ENCODE measurements around the gene WIPF3.

Gene WIPF3

DNA sequence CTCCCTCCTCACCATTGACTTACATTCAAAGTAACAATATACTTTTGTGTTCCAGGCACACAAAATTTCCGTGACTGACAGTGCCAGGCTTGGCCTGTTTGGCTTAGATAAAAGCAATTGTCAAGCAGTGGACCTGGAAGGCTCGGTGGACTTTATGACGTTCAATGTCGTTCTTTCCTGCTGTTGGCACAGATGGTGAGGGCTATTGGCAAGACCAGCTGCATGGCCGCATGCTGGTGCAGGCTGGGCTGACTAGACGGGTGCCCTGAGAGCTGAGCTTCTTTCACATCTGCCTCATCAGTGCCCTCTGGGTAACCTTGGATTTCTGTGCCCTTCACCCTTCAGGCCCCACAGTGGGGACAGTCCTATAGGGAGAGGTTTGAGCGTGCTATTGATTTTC is 45.2 kb downstream of the WIPF3 start:
- no peak for DNase-seq

GRCh38 chr7:29852457-29852856 is 46.1 kb downstream of the WIPF3 start:
- no peak for DNase-seq

DNA sequence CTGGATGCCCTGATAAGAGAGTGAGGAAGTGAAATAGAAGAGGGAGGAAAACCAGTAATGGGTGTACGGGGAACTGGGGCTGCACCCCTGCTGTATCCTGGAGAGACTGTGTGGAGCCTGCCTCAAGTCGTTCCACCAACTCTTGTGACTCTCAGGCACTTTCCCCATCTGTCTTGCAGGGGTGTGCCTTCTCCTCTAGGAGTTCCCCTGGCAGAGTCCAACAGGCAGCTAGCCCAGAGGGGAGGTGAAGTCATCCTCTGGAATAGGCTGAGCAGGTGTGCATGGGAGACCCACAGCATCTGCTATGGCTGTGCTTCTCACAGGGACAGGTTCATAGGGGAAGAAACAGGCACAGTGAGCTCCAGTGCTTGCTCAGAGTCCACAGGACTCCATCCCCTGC is 46.8 kb downstream of the WIPF3 start:
- no peak for DNase-seq

DNA sequence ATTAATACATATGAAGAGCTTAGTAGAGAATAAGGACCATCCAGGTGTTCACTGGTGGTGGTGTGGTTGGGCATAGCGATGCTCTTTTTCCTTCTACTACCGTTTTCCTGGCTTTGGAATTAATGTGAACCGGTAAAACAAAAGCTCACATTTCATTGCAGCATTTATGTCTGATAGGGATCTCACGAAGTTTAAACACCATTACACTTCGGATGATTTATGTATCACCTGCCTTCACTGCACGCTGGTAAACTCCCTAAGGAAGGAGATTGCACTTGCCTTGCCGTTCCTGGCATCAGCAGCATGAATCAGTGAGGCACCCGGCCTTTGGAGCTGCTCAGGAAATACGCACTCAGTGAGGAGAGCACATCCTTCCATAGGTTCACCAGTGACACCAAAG is 47.5 kb downstream of the WIPF3 start:
- no peak for DNase-seq

- DNase-seq, result peak; percentile 73
Measured at GRCh38 chr7:29854257-29854938, 48.1 kb downstream of the WIPF3 start.

GRCh38 chr7:29857654-29858053 is 51.3 kb downstream of the WIPF3 start:
- DNase-seq, result no peak

- no peak for DNase-seq
Measured at GRCh38 chr7:29858191-29858951, 52.1 kb downstream of the WIPF3 start.

DNA sequence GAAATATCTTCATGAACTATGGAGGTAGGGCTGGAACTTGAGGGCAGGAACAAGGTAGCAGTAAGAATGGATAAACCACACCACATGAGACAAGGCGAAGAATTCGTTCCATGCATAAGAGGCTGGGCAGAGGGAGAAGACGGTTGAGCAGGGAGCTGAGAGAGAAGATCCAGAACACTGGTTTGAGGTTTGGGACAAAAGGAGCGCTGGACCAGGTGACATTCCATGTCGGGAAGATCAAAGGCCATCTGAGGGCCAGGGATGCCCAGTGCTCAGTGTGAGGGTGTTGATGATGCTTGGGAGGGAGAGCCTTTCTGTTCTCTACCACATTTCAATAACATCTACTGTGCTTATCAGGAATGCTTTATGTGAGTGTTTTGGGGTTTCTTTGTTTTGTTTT is 52.8 kb downstream of the WIPF3 start:
- DNase-seq, result no peak

DNA sequence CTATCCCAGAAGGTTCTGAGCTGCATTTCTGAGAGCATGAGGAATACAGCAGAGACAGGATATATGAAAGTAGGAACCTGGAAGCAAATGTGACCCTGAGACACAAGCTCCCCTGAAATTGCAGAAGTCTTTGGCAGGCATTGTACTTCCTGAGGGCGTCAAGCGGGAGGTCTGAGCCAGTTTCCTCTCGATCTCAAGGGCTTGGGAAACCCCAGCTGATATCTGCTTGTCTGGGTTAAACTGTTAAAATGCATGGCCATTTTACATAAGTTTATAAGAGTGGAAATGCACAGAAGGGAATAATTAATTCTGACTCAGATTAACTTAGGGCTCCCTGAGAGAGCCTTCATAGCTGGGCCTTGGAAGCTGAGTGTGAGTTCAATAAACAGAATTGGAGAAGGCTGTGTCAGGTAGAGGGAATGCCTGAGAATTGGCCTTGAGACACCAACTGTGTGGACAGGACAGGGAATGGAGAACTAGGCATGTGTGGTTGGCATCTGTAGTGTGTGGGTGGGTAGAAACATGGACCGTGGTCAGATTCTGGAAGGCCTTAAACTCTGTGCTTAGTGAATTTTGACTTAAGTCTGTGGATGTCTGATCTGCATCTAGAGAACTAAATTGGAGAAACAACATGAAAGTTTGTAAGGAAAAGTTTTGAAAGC is 53.3 kb downstream of the WIPF3 start:
- DNase-seq, result no peak

DNA sequence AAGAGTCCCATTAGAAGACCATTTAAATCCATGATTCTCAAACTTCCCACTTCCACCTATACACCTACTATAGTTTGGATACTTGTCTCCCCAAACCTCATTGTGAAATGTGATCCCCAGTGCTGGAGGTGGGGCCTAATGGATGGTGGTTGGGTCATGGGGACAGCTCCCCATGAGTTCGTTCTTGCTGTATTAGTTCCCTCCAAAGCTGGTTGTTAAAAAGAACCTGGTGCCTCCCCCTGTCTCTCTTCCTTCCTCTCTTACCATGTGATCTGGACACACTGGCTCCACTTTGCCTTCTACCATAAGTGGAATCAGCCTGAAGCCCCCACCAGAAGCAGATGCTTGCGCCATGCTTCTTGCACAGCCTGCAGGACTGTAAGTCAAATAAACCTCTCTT is 53.9 kb downstream of the WIPF3 start:
- no peak for DNase-seq

- DNase-seq, result no peak
Measured at GRCh38 chr7:29861884-29862283, 55.6 kb downstream of the WIPF3 start.

GRCh38 chr7:29864656-29865055 is 58.3 kb downstream of the WIPF3 start:
- no peak for DNase-seq

DNA sequence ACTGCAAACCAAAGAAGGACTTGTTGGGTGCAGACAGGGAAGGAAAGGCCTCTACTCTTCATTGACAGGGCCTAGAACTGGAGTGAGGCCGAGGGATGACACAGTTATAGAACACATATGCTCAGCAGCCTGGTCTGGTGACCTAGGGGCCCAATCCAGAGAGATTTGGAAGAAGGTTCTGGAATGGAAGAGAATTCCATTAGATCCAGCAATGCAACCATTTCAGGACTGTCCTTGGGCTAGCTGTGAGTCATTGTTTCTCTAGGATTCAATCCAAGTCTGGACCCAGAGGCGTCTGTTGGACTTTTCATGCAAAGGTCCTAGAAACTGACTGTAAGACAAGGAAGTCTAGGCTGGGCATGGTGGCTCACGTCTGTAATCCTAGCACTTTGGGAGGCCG is 59.2 kb downstream of the WIPF3 start:
- no peak for DNase-seq

DNA sequence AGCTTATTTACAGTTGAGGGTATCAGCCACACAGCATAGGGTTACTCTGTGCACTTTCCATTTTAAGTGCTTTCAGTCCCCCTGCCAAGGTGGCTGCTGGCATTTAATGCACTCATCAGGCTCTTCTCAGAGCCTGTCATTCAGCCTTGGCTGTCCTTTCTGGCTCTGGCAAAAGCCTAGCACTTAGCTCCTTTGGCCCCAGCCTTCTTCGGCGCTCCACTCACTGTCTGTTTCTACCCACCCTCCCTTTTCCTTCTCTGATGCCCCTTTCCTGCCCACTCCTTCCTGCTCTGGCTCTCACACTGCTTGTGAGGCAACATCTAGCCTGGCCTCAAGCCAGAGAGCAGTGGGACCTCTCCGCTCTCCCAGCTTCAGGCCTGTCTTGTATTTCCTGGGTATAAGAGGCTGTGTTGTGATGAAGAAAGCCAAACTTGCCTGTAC is 60.2 kb downstream of the WIPF3 start:
- DNase-seq, result no peak

- DNase-seq, result no peak
Measured at GRCh38 chr7:29871787-29872398, 65.6 kb downstream of the WIPF3 start.

GRCh38 chr7:29873644-29874294 is 67.5 kb downstream of the WIPF3 start:
- no peak for DNase-seq

- no peak for DNase-seq
Measured at GRCh38 chr7:29875741-29876140, 69.4 kb downstream of the WIPF3 start.

GRCh38 chr7:29877196-29877595 is 70.9 kb downstream of the WIPF3 start:
- DNase-seq, result no peak

DNA sequence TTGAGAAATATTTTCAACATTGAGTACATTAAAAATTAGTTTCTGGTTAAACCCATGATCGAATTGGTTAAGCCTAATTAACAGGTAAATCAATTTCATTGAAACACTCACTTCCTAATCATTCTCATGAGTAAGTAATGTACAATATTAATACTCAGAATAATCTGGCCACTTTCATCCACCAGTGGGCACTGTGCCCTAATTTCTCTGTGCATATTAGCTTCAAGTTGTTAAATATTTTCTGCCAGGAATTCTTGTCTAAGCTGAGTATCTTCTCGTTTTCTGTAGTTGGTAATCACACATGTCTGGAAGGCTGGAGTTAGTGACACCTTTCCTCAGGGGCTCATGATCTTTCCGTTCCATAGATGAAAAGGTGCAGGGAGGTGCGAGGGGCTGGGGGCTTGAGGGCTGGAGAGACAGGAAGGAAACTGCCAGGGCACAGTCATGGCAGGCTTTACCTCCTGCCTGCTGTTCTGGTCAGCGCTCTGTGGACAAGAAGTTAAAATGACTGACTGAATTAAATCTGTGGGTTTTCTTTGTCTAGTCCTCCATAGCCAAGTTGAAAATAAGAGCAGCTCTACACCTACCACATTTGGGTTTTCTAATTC is 71.9 kb downstream of the WIPF3 start:
- no peak for DNase-seq

DNA sequence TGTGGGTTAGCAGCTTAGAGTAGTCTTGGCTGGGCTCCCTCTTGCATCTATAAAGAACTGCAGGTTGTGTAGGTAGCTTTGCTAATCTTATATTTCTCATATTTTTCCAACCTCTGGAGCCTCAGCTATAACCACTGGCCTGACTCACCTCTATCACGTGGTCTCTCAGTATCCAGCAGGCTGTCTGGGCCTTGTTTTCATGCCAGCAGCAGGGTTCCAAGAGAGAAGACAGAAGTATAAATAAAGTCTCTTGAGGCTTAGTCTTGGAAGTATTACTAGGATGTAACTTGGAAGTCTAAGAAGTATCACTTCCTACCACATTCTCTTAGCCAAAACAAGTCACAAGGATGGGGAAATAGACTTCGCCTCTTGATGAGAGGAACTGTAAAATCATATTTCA is 73.3 kb downstream of the WIPF3 start:
- no peak for DNase-seq

DNA sequence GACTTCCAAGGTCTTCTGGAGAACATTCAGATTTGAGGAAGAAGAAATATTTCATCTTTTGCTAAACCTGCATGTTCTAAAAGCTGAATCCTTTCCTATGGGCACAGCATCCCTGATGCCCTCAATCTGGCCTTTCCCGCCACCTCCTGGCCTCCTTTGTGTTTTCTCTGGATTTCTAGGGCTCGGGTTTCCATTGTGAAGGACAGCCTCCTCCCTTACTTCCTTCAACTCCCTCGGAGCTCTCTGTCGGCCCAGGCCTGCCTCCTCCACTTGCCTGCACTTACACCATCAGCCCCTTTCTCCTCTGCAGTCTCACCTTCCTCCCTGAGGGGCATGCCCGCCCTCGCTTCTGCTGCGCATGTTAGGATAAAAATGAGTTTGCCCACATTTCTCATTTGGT is 75.4 kb downstream of the WIPF3 start:
- peak; percentile 58 for DNase-seq

- no peak for DNase-seq
Measured at GRCh38 chr7:29882481-29882880, 76.2 kb downstream of the WIPF3 start.
